ENCODE data around the gene NTSR2.

NTSR2 gene

GRCh38 chr2:11699686-11700670, 30.0 kb upstream of the NTSR2 start:
- in situ Hi-C loops (cut with HindIII; ENCODE audit: low sequenced_read_pairs): loop anchor here (10.0 kb wide), 1 partner anchor 65 kb away; no protein-coding TSS in a partner anchor

GRCh38 chr2:11698009-11698922, 28.3 kb upstream of the NTSR2 start:
- in situ Hi-C loops (cut with HindIII; ENCODE audit: low sequenced_read_pairs): loop anchor here (10.0 kb wide), 1 partner anchor 67 kb away; no protein-coding TSS in a partner anchor

- in situ Hi-C loops (cut with HindIII; ENCODE audit: low sequenced_read_pairs): loop anchor here (10.0 kb wide), 1 partner anchor 68 kb away; no protein-coding TSS in a partner anchor
Measured at GRCh38 chr2:11697103-11697871, 27.3 kb upstream of the NTSR2 start.

GRCh38 chr2:11696736-11697102, 26.7 kb upstream of the NTSR2 start:
- in situ Hi-C loops (cut with HindIII; ENCODE audit: low sequenced_read_pairs): loop anchor here (10.0 kb wide), 1 partner anchor 68 kb away; no protein-coding TSS in a partner anchor

- in situ Hi-C loops (cut with HindIII; ENCODE audit: low sequenced_read_pairs): loop anchor here (10.0 kb wide), 1 partner anchor 69 kb away; no protein-coding TSS in a partner anchor
Measured at GRCh38 chr2:11695576-11695975, 25.6 kb upstream of the NTSR2 start.

- in situ Hi-C loops (cut with HindIII; ENCODE audit: low sequenced_read_pairs): loop anchor here (10.0 kb wide), 1 partner anchor 72 kb away; no protein-coding TSS in a partner anchor
Measured at GRCh38 chr2:11692966-11693521, 23.0 kb upstream of the NTSR2 start.

GRCh38 chr2:11691076-11691660, 21.2 kb upstream of the NTSR2 start:
- in situ Hi-C loops (cut with HindIII; ENCODE audit: low sequenced_read_pairs): loop anchor here (10.0 kb wide), 1 partner anchor 74 kb away; no protein-coding TSS in a partner anchor

GRCh38 chr2:11688222-11689069, 18.5 kb upstream of the NTSR2 start:
- in situ Hi-C loops (cut with HindIII; ENCODE audit: low sequenced_read_pairs): no loop called here

- in situ Hi-C loops (cut with HindIII; ENCODE audit: low sequenced_read_pairs): no loop called here
Measured at GRCh38 chr2:11687736-11688135, 17.7 kb upstream of the NTSR2 start.

- in situ Hi-C loops (cut with HindIII; ENCODE audit: low sequenced_read_pairs): no loop called here
Measured at GRCh38 chr2:11685906-11686470, 16.0 kb upstream of the NTSR2 start.

GRCh38 chr2:11684894-11685460, 15.0 kb upstream of the NTSR2 start:
- in situ Hi-C loops (cut with HindIII; ENCODE audit: low sequenced_read_pairs): no loop called here

- in situ Hi-C loops (cut with HindIII; ENCODE audit: low sequenced_read_pairs): no loop called here
Measured at GRCh38 chr2:11683966-11684365, 14.0 kb upstream of the NTSR2 start.

GRCh38 chr2:11683476-11683875, 13.5 kb upstream of the NTSR2 start:
- in situ Hi-C loops (cut with HindIII; ENCODE audit: low sequenced_read_pairs): no loop called here

- in situ Hi-C loops (cut with HindIII; ENCODE audit: low sequenced_read_pairs): no loop called here
Measured at GRCh38 chr2:11682590-11682915, 12.6 kb upstream of the NTSR2 start.

GRCh38 chr2:11681722-11682589, 12.0 kb upstream of the NTSR2 start:
- in situ Hi-C loops (cut with HindIII; ENCODE audit: low sequenced_read_pairs): no loop called here

- in situ Hi-C loops (cut with HindIII; ENCODE audit: low sequenced_read_pairs): no loop called here
Measured at GRCh38 chr2:11680901-11681721, 11.1 kb upstream of the NTSR2 start.

All from DLD1 (cell line).